ENCODE data around the gene PPFIA1.

The PPFIA1 gene

DNA sequence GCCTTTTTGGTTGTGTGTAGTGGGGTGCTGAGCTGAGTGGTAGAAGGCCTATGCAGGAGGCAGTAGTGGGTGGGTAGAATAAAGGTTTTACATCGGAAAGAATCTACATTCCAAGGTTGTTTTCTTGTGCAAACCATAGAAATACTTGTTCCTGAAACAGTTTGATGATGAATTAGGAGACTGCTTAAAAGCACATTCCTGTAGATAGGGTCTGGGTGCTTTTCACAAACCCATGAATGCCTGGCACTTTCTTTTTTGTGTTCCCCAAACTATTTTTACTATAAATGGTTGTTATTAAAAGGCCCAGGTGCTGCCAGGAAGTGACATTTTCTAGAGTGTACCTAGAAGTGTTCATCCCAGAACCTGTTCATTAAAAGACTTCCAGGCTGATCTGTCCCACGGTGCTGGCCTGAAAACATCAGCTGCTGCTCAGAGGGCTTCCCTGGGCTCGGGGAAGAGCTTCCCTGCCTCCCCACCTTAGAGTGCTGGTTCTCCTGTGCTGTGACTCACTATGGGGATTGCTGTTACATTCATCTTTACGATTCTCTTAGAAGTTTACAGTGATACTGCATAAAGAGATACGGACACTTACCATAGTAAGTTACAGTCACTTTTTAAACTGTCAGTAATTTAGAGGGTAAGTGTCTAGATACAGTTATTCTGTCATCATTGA is 27.9 kb downstream of the PPFIA1 start:
- DNase-seq = no peak

DNA sequence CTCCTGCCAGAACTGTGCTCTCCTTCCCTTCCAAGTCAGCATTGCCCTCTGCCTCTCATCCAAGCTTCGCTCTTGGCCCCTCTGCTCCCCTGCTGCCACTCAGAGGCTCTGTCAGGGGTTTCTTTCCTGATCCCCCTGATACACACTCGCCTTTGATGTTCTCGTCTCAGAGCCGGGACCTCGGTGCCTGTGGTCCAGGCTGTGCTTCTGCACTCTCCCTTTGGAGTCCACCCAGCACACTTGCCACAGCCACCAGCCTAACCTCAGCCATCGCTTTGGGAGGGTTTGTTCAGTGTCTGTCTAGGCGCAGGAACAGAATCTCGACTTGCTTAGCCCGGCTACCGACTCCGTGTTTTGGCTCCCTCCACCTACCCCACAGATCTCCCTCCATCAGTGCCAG is 29.1 kb downstream of the PPFIA1 start:
- DNase-seq = no peak

DNA sequence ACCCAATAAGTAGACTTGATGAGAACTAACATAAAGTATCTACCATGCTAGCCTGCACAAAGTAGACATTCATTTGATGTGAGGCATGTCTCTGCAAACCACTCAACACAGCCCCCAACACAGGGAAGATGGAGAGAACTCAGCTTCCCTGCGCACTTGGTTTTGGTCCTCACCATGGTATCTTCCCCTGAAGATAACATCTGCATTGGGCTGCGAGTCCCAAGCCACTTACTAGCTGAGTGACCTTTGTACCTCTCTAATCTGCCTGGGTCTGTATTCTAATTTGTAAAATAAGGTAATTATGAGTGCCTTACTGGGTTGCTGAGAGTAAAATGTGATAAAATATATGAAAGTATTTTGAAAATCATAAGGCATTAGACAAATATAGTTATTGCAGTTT is 30.7 kb downstream of the PPFIA1 start:
- DNase-seq = no peak

DNA sequence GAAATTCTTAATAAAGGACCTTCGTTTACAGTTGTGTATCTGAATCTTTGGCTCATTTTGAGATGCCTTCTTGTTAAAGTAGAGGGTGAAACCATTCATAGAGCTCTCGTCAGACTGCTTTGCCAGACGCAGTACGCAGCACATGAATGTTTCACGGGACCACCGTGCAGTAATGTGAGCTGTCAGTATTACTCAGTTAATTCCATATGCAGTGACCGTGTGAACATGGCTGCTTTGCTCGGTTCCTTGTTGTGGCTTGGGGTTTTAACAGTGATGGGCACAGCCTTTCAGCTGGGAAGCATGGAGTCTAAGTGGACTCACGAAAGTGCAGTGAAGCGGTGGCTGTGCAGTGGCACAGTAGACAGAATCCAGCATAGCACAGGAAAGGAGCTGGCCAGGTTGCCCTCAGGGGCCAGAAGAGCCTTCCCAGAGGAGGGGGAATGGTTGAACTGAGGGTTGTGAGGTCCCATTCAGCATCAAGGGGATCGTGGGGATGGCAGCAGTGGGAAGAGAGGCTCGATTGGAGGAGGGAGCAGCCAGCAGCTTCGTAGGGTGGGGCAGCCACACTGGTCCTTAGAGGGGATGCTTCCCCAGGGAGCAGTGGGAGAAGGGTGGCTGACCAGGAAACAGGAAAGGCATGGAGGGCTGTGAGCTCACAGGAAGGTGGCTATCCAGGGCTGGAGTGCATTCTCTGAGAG is 31.4 kb downstream of the PPFIA1 start:
- no peak for DNase-seq

DNA sequence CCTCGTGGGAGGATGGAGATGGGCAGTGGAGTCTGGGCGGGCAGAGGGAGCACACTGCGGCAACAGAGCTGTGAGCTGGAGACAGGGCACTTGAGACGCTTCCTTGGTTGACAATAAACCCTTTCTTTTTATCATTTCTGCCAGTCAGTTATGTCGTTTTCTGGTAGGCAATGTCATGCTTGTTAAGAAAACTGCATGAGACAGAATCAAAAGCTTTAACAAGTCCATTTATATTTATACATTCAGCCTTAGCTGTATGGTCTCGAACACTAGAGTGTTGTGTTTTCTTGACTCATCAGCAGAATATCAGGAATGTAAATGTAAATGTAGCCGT is 31.9 kb downstream of the PPFIA1 start:
- DNase-seq = no peak

DNA sequence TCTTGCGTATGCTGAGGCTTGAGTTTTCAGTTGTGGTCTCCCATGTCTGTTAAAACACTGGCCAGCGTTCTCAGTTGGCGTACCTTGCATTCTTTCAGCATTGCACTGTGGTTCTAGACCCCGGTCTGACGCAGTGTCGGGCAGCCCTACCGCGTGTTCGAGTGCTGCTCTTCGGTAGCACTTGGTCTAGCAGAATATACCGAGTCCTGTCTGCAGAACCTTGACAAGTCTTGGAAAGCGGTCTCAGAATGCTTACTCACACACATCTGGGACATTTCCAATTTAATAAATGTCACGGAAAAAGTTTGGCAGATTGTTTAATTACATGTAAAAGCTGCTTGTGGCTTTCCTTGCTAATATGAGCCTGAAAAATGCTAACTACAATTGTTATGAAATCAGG is 32.6 kb downstream of the PPFIA1 start:
- DNase-seq = no peak

DNA sequence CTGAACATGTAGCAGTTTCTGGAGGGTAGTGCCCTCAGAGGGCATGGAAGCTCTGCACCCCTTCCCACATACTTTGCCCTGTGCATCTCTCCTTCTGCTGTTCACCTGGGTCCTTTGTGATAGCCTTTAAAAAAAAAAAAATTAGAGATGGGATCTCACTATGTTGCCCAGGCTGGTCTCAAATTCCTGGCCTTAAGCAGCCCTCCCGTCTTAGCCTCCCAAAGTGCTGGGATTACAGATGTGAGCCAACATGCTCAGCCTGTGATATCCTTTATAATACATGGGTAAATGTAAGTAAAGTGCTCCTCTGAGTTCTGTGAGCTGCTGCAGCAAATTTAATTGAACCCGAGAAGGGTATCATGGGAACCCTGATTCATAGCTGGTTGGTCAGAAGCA is 33.7 kb downstream of the PPFIA1 start:
- no peak for DNase-seq

DNA sequence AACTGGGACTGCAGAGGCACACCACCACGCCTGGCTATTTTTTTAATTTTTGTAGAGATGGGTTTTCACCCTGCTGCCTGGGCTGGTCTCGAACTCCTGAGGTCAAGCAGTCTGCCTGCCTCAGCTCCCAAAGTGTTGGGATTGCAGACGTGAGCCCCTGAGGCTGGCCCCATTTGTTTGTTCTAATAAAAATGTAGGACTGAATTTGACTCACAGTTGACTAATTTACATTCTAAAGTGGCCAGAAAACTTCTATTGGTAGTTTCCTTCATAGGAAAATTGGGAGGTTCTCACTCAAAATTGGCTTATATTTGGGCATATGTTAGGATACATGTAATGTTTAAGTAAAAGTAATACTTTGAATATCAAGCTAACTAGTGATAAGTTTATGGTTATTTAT is 35.0 kb downstream of the PPFIA1 start:
- no peak for DNase-seq

DNA sequence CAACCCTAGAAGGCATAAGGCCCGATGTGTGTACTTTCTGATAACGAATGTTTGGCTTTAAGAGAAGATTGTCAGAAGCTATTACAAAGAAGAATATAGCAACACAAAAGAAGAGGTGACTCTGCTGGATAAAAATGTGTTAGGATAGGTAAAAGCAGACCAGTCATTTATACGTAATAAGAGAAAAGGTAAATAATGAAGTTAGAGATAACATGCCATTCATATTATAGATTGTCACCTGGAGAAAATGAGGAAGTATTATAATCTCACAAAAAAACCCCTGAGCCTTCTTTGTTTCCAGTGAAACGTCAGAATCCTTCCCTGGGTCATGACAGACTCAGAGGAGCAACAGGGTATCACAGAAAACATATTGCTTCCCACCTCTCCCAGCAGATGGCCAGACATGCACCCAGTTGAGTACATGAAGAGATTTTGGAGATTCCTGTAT is 36.1 kb downstream of the PPFIA1 start:
- no peak for DNase-seq

DNA sequence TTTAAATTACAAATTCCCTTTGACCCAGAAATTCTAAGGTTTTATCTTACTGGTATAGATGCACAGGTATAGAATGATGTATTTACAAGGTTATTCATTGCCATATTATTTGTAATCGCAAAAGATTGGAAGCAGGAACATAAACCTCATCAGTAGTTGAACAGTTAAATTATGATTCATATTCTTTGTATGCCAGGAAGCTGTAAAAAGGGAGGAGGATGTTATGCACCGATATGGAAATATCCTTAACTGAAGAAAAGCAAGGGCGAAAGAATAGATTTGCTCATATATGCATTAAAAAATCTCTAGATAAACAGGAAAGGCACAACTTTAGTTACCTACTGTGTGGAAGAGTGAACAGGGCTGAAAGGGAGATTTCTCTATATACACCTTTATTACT is 36.7 kb downstream of the PPFIA1 start:
- DNase-seq = no peak

DNA sequence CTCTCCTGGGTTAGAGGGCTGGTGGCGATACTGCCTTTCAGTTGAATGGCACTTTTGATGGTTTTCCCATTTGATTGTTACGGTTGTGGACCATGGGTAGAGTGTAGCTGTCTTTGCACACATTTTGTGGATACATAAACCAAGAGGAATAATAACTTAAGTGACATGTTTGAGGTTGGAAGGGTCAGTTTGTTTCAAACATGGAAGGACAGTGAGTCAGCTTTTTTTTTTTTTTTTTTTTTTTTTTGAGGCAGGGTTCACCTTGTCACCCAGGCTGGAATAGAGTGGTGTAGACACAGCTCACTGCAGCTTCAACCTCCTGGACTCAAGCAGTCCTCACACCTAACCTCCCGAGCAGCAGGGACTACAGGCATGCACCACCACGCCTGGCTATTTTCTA is 41.1 kb downstream of the PPFIA1 start:
- peak; percentile 15 for DNase-seq

DNA sequence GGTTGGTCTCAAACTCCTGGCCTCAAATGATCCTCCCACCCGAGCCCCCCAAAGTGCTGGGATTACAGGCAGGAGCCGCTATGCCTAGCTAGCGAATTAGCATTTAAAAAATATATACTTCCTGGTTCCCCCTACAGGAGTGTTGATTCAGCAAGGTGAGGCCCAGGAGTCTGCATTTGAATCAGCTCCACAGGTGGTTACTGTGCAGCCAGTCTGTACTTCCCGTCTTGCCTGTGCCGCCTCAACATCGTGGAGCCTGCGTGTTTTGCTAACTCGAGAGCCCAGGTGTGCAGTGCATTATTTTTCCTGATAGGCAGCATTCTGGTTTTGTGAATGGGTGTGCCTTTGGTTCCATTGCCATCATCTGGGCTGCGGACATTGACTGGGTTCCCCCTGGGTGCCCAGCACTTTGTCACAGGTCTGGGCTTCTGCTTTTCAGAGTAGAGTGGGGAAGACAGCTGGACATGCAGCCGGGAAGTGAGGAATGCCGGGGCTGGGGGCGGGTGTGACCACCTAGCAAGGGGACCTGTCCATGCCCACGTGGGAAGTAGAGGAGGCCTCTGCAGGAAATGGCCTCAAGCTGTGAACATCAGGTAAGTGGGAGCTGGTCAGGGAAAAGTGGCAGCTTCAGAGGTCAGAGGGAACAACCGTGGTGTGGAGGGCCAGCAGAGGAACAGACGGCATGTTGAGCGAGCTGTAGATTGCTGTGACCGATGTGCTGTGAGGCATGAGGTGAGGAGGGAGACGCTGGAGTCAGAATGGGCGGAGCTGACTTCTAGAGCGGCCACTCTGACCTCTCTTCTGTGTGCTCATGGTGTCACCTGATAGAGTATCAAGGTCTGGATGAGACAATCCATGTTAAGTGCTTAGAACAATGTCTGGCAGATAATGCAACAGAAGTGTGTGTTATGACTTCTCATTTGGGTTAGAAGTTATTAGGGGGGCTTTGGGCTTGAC is 42.2 kb downstream of the PPFIA1 start:
- peak; percentile 15 for DNase-seq

DNA sequence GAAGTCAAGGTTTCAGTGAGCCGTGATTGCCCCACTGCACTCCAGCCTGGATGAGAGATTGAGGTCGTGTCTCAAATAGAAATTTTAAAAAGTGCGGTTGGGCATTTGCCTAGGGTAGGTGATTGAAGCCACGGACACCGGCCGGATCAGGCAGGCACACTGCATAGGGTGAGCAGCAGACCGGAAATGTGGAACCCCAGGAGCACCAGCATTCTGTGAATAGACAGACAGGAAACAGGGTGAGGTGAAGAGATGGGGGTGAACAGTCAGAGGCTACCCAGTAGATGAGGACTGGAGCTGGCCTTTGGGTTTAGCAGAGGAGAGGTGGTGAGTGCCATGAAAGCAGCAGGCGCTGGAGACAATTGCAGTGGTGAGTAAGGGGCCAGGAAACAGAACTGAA is 43.5 kb downstream of the PPFIA1 start:
- DNase-seq = no peak

DNA sequence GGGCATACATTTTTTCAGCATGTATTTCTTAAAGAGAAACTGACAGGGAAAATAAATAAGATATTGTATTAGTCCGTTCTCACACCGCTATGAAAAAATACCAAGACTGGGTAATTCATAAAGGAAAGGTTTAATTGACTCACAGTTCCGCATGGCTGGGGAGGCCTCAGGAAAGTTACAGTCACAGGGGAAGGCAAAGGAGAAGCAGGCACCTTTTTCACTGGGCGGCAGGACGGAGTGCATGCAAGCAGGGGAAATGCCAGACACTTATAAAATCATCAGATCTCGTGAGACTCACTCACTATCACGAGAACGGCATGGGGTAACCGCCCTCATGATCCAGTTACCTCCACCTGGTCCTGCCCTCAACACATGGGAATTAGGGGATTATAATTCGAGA is 44.2 kb downstream of the PPFIA1 start:
- no peak for DNase-seq

DNA sequence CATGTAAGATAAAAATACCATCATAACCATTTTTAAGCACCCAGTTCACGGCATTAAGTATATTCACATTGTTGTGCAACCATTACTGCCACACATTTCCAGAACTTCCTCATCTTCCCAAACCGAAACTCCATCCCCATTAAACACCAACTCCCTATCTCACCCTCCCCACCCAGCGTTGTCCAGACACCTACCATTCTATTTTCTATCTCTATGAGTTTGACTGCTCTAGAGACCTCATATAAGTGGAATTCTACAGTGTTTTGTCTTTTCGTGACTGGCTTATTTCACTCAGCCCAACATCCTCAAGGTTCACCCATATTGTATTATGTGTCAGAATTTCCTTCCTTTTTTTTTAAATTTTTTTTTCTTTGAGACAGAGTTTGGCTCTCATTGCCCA is 45.2 kb downstream of the PPFIA1 start:
- no peak for DNase-seq

DNA sequence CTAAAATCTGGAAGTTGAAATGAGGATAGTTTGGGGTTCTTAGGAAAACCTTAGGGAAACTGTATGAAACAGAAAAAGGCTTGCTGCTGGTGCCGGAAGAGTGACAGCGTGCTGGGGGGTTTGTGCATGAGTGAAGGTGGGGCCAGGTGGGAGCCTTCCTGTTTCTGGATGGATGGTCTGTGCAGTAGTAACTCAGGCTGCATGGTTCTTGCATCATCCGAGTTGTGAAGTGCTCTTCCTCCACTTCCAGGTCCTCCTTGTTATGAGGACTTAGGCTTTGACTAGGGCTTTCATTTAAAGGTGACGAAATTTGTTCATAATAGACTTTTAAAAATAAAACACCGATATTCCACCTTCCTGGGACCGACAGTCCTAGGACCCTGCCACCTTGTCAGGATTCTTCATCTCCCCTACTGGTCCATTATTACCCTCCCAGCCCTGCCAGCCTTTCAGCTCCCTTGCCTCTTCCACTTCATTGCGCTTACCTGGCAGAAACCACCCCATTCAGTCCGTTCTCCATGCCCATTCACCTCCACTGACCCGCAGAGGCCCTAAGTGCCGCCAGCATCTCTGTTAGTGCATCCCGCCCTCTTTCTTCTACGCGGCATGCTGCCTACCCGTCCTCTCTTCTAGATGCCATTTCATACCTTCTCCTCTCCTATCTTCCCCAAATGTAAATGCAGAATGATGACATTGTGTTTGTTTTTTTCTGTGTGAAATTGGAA is 47.3 kb downstream of the PPFIA1 start:
- DNase-seq = no peak

DNA sequence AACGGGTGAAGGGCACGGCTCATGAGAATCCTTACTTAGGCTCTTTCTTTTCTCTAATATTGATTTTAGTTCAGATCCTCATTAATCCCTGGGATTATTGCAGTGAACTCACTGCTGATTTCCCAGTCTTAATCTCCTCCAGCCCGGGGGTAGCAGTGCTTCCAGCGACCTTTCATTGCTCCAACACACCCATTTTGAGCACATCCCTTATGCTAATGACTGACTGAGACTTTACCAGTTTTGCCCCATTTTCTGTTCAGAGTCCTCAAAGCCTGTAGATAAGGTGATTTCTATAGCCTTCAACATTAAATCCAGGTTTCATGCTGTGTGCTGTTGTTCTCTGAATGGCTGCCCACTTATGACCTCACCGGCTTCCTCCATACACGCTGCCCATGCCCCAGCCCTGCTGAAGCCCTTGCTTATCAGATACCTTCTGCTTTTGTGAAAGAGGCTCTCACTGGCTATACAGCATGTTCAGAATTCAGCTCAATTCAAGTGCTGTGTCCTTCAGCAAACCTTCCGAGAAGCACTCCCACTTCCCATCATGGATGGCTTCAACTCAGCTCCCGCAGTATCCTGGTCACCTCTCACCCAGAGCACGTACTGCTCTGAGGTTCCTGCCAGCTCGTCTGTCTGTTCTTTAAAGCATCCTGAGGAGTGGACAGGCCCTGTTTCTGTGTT is 49.0 kb downstream of the PPFIA1 start:
- DNase-seq = no peak

DNA sequence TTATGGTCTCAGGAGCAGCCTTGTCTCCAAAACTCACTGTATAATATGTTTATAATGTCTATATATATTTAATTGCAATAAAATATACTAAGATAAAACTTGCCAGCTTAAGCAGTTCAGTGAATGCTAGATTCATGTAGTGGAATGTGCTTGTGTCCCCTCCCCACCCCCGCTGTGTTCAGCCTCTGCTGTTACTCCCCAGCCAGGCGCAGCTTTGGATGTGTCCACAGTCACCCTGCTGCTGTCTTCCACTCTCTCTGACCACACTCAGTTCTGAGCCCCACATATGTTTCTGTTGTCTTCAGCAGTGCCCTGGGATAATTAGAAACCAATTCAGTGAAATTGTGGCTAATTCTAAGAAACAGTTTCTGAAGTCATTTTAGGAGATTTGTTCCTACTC is 52.2 kb downstream of the PPFIA1 start:
- DNase-seq = no peak

DNA sequence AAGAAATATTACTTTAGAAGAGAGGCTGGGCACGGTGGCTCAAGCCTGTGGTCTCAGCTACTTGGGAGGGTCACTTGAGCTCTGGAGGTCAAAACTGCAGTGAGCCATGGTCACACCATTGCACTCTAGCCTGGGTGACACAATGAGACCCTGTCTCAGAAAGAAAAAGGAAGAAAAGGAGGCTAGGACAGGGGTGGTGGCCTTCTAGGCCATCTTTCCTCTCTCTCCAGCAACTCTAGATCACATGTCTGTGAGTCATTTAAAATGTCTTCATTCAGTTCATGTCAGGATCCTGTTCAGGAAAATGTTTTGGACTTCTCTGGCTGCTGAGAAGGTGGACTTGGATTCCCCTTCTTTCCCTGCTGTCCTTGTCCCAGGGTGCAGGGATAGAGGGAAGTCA is 53.3 kb downstream of the PPFIA1 start:
- no peak for DNase-seq

DNA sequence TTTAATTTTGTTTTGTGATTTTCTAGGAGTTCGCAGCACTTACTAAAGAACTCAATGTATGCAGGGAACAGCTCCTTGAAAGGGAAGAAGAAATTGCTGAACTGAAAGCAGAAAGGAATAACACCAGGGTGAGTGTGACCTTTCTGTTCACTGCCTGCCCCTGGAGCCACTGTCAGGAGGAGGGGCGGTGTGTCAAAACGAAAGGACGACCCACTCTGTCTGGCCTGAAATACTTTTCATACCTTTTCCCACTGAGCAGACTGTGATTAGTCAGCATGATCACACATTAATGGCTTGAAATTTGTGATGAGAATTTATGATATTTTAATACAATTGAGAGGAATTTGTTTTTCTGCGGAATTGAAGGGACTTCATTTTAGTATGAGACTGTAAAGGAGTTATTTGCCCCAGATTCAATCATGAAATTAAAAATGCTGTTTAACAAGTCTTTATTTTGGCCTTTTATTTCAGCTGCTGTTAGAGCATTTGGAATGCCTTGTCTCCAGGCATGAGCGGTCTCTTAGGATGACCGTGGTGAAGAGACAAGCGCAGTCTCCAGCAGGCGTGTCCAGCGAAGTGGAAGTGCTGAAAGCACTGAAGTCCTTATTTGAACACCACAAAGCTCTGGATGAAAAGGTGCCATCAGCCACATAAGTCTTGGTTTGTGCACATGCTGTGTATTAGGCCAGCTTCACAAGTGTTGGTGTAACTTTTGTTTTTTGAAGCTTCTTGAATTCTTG is 54.1 kb downstream of the PPFIA1 start:
- no peak for DNase-seq

DNA sequence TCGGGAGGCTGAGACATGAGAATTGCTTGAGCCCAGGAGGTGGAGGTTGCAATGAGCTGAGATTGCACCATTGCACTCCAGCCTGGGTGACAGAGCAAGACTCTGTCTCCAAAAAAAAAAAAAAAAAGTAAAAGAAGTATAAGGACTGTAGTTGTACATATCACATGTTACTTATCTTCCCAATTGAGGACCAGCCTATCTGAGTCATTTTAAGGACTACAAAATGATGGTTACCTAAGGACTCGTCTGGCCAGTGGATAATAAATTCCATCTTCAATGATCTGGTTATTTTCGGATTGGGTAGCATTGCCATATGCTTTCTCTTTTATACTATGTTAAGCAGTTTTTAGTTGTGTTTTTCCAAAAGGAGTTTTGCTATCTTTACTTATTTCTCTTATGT is 55.3 kb downstream of the PPFIA1 start:
- DNase-seq = no peak

DNA sequence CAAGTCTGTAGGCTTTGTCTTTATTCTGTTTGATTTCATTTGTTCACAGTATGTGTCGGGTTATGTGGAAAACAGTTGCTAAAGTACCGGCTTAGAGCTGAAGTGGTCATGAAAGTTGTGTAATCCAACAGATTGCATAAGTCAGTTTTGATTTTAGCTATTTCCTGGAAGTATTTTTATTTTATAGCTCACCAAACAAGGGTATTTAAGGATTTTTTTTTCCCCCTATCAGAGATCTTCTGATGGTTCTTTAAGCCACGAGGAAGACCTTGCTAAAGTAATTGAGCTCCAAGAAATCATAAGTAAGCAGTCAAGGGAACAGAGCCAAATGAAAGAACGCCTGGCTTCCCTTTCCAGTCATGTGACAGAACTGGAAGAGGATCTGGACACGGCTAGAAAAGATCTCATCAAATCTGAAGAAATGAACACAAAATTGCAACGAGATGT is 55.9 kb downstream of the PPFIA1 start:
- DNase-seq = no peak

Measured in DMS53 (cell line).